Skeletal muscle cell (primary cell): ENCODE measurements around the gene WIPF2.

ENCODE experiments used
- DNase-seq: peaks from one replicate; pipeline ENCODE4 v3.0.0-alpha.2; 2010; ENCODE audit warnings: low read depth
- H3K4me3 ChIP-seq: 2 replicates; pipeline ENCODE4 v1.5.1; 2011; ENCODE audit warnings: low read depth, mild to moderate bottlenecking, control low read depth, low read length, moderate library complexity

Gene WIPF2

GRCh38 chr17:40331743-40332641, 112.9 kb downstream of the WIPF2 start:
- no peak overlapping the region for H3K4me3 ChIP-seq
- DNase-seq, result no peak
